NCI-H69 (cell line): Measurements from ENCODE around the gene ANKZF1.
A peak's percentile ranks its signal among the peaks of the same experiment; 100 is the strongest.

Source experiments
- DNase-seq: peaks from one replicate; lab custom pipeline; 2025; lab: John Stamatoyannopoulos, UW

ANKZF1 gene

GRCh38 chr2:219223831-219224610, 5.6 kb upstream of the ANKZF1 start:
- no peak for DNase-seq

- DNase-seq: no peak
Observed at GRCh38 chr2:219225350-219225749, 4.3 kb upstream of the ANKZF1 start.

GRCh38 chr2:219228041-219228910, 1.3 kb upstream of the ANKZF1 start:
- peak; percentile 18 for DNase-seq

- peak; percentile 25 for DNase-seq
Observed at GRCh38 chr2:219228911-219229304, 698 bp upstream of the ANKZF1 start.

GRCh38 chr2:219230059-219230540, 494 bp downstream of the ANKZF1 start:
- DNase-seq: peak; percentile 53

- DNase-seq: no peak
Observed at GRCh38 chr2:219234331-219234730, 4.7 kb downstream of the ANKZF1 start.

- no peak for DNase-seq
Observed at GRCh38 chr2:219243291-219243761, 13.7 kb downstream of the ANKZF1 start.

- DNase-seq: no peak
Observed at GRCh38 chr2:219244789-219245147, 15.2 kb downstream of the ANKZF1 start.

GRCh38 chr2:219245148-219245898, 15.7 kb downstream of the ANKZF1 start, which contains the start of the genes GLB1L and STK16:
Gene GLB1L (minus strand): TSS chr2:219245444. CDS start chr2:219243573, 1,871 bp downstream.
Gene STK16 (plus strand): TSS chr2:219245479. CDS start chr2:219246000, 521 bp downstream.
- peak; percentile 89 for DNase-seq

- DNase-seq: no peak
Observed at GRCh38 chr2:219245899-219246230, 16.3 kb downstream of the ANKZF1 start.

GRCh38 chr2:219246559-219246958, 17.0 kb downstream of the ANKZF1 start:
- no peak for DNase-seq

- no peak for DNase-seq
Observed at GRCh38 chr2:219247678-219248642, 18.4 kb downstream of the ANKZF1 start.

GRCh38 chr2:219248845-219249202, 19.2 kb downstream of the ANKZF1 start:
- no peak for DNase-seq

- DNase-seq: peak; percentile 93
Observed at GRCh38 chr2:219249203-219249980, 19.8 kb downstream of the ANKZF1 start.

- DNase-seq: no peak
Observed at GRCh38 chr2:219250049-219250781, 20.6 kb downstream of the ANKZF1 start.

- no peak for DNase-seq
Observed at GRCh38 chr2:219251656-219252055, 22.1 kb downstream of the ANKZF1 start.

- DNase-seq: no peak
Observed at GRCh38 chr2:219252084-219252483, 22.5 kb downstream of the ANKZF1 start.

GRCh38 chr2:219252570-219252899, 22.9 kb downstream of the ANKZF1 start:
- DNase-seq: peak; percentile 79

- peak; percentile 70 for DNase-seq
Observed at GRCh38 chr2:219252900-219253752, 23.5 kb downstream of the ANKZF1 start, which contains the start of gene TUBA4B. Gene TUBA4B (plus strand): TSS chr2:219253243. CDS start chr2:219253408, 165 bp downstream.
